A549 (cell line): ENCODE results near the gene LACTB. TPM values are rescaled to one million over a fixed set of nuclear protein-coding genes. Genes with fewer than 3 reads are reported as not detected.
A peak's percentile ranks its signal among the peaks of the same experiment; 100 is the strongest.

Experiments
- ATAC-seq, 2 experiments: fragments of 200-7000 bp in 1 of 2; fragments of >200 bp in 1 of 2; cut with Nextera tagmentation in 1 of 2; cut with Tn5 transposase in 1 of 2; 3 replicates each; pipeline versions ENCODE4 v1.8.0 to v1.9.1; 2018 to 2020; ENCODE audit warnings: mild to moderate bottlenecking in 1 of 2, moderate library complexity in 1 of 2
- CTCF ChIA-PET: fragments of 300-600 bp; sonication (Branson Sonifier 250); formaldehyde crosslinking; extraction: SDS; loops from one replicate; lab custom pipeline; 2021; ENCODE audit warnings: antibody characterized with exemption, inconsistent platforms; lab: Yijun Ruan, JAX
- POLR2A ChIA-PET: fragments of 350-600 bp; formaldehyde crosslinking; extraction: SDS; loops from one replicate; lab custom pipeline; 2021; ENCODE audit warnings: antibody characterized with exemption, inconsistent platforms; lab: Yijun Ruan, JAX
- DNase-seq, 2 experiments: peaks; one replicate each; pipeline versions ENCODE4 v3.0.0 to v3.0.0-alpha.2; 2011 to 2016; ENCODE audit warnings: low read depth in 1 of 2, low spot score in 1 of 2
- FAIRE-seq: peaks from 2 replicates; lab custom pipeline; 2011; peaks lifted over from hg19 to GRCh38; lab: Jason Lieb, UNC
- H3K27ac ChIP-seq, 2 experiments: fragments of >200 bp; sonication (Bioruptor Twin); formaldehyde crosslinking; 3 replicates each; pipeline ENCODE4 v1.5.1; 2016 to 2017
- H3K4me1 ChIP-seq: fragments of >200 bp; sonication (Bioruptor Twin); formaldehyde crosslinking; 3 replicates; pipeline ENCODE4 v1.6.1; 2016
- H3K4me2 ChIP-seq: fragments of >200 bp; sonication (Bioruptor Twin); formaldehyde crosslinking; 3 replicates; pipeline ENCODE4 v1.6.1; 2016
- H3K4me3 ChIP-seq: fragments of >200 bp; sonication (Bioruptor Twin); formaldehyde crosslinking; 3 replicates; pipeline ENCODE4 v1.5.1; 2016
- H3K9me3 ChIP-seq: fragments of >200 bp; sonication (Bioruptor Twin); formaldehyde crosslinking; 3 replicates; pipeline ENCODE4 v1.6.1; 2016
- CBX8 ChIP-seq: fragments of 200-600 bp; sonication (generic); IDR thresholded peaks from 2 replicates; pipeline ENCODE4 v1.6.1; 2016
- CHD2 ChIP-seq: fragments of 150-350 bp; IDR thresholded peaks from 2 replicates; pipeline ENCODE4 v1.6.1; 2014; ENCODE audit warnings: low read length; ENCODE audit not compliant: partially characterized antibody
- CHD4 ChIP-seq: fragments of 200-600 bp; sonication (generic); IDR thresholded peaks from 2 replicates; pipeline ENCODE4 v1.6.1; 2016; ENCODE audit warnings: antibody characterized with exemption, mild to moderate bottlenecking, borderline replicate concordance
- EP300 ChIP-seq, 2 experiments: fragments of >200 bp; sonication (Bioruptor Twin); formaldehyde crosslinking; IDR thresholded peaks; 2 replicates in 1 of 2; 3 replicates in 1 of 2; pipeline ENCODE4 v1.6.1; 2016 to 2017
- ESRRA ChIP-seq: fragments of 150-350 bp; IDR thresholded peaks from 2 replicates; pipeline ENCODE4 v1.6.1; 2014; ENCODE audit warnings: mild to moderate bottlenecking, low read length, borderline replicate concordance
- FOSL2 ChIP-seq, 2 experiments: fragments of 450-650 bp in 1 of 2; fragments of >200 bp in 1 of 2; sonication (Bioruptor Twin) in 1 of 2; formaldehyde crosslinking; IDR thresholded peaks; 2 replicates each; pipeline versions ENCODE4 v1.5.0 to v1.6.1; 2016 to 2020; ENCODE audit warnings: mild to moderate bottlenecking in 1 of 2, moderate library complexity in 1 of 2
- HOXA7 ChIP-seq: fragments of 250-450 bp; sonication (Bioruptor Pico); IDR thresholded peaks from 2 replicates; pipeline ENCODE4 v1.5.0; 2020; ENCODE audit warnings: mild to moderate bottlenecking, moderate library complexity
- JUNB ChIP-seq: fragments of >200 bp; sonication (Bioruptor Twin); formaldehyde crosslinking; IDR thresholded peaks from 2 replicates; pipeline ENCODE4 v1.6.1; 2016
- KDM1A ChIP-seq: fragments of 200-600 bp; sonication (generic); IDR thresholded peaks from 2 replicates; pipeline ENCODE4 v1.6.1; 2016; ENCODE audit warnings: low read depth, mild to moderate bottlenecking
- KDM5A ChIP-seq: fragments of 200-600 bp; sonication (generic); IDR thresholded peaks from 2 replicates; pipeline ENCODE4 v1.6.1; 2016; ENCODE audit warnings: antibody characterized with exemption, mild to moderate bottlenecking
- MAFK ChIP-seq: fragments of 450-650 bp; IDR thresholded peaks from 2 replicates; pipeline ENCODE4 v1.6.1; 2014; ENCODE audit not compliant: partially characterized antibody
- MAZ ChIP-seq: fragments of 150-350 bp; IDR thresholded peaks from 2 replicates; pipeline ENCODE4 v1.6.1; 2014; ENCODE audit warnings: antibody characterized with exemption, low read depth, low read length, borderline replicate concordance
- RARB ChIP-seq: fragments of 250-450 bp; sonication (Bioruptor Pico); IDR thresholded peaks from 2 replicates; pipeline ENCODE4 v1.8.0; 2021; ENCODE audit warnings: mild to moderate bottlenecking, moderate library complexity
- RNF2 ChIP-seq: fragments of 200-600 bp; sonication (generic); IDR thresholded peaks from 2 replicates; pipeline ENCODE4 v1.6.1; 2016; ENCODE audit warnings: low read depth, mild to moderate bottlenecking, antibody characterized with exemption, moderate library complexity, borderline replicate concordance
- WGBS: methylation state at CpG from one replicate; pipeline ENCODE4 v1.1.6; 2017; ENCODE audit errors: missing lambda C conversion rate; 5-methylcytosine and 5-hydroxymethylcytosine counted together
- polyA plus RNA-seq, 4 experiments: library from polyadenylated mRNA; depleted of rRNA in 3 of 4; stranded (reverse); fragments of >200 nt; fragmentation: RNase III in 1 of 4; extraction: RNeasy Plus Mini Kit Qiagen cat#74134 plus additional on column Dnase treatment in 1 of 4; gene quantifications; 2 replicates in 3 of 4; 3 replicates in 1 of 4; pipeline ENCODE4 v1.2.3, GENCODE V29; 2011 to 2017
- TF ChIP-seq, protein P1 (sequence below): fragments of >200 bp; sonication (Bioruptor Twin); formaldehyde crosslinking; IDR thresholded peaks from 3 replicates; pipeline ENCODE4 v1.6.1; 2016
- TF ChIP-seq, protein P2 (sequence below): fragments of >200 bp; sonication (Bioruptor Twin); formaldehyde crosslinking; IDR thresholded peaks from 3 replicates; pipeline ENCODE4 v1.5.1; 2016
- TF ChIP-seq, protein P3 (sequence below): fragments of 200-600 bp; sonication (generic); IDR thresholded peaks from 2 replicates; pipeline ENCODE4 v1.6.1; 2016; ENCODE audit warnings: antibody characterized with exemption, mild to moderate bottlenecking, moderate library complexity

LACTB gene
- polyA plus RNA-seq, 2 of the 4 experiments (the other 2 are of a cell fraction) = 56.5 to 59.6 TPM

DNA sequence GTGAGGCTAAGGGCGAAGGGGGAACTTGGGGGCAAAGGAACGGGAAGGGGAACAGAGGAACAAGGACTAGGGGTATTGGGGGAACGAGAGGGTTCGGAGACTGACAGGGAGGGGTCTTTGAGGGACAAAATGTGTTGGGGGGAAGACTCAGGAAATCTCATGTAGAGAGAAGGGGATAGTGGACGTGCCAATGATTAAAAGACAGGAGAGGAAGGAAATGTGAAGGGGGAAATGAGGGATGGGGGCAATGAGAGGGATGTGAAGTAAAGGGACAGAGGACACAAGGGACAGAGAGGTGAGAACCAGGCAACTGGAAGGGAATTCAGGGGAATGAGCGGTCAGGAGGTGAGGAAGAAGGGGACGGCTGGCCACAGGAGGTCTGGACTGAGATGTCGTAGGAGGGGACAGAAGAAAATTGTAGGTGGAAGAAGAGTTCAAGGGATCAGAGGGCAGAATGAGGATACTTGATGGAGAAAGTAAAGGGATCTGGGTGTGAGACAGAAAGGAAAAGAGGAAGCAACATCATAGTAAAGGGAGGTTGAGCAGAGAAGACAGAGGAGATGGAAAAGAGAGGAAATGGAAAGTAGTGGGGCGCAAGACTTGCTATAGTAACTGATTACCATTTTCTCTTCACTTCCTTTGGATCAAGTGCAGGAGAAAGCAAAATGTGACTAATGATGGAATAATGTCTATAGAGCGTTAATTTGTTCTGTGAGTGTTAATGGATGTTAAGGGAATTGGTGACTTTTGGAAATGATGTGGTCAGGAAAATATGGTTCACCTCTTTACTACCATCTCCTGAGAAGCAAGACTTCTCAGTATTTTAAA, 68.5 kb downstream of the LACTB start (continued):
- TF ChIP-seq MAFK (no peak), CHD4 (no peak), MAZ (no peak), EP300 (IDR thresholded peaks at IDR 0.05) (no peak), RNF2 (no peak), FOSL2 (IDR thresholded peaks at IDR 0.05) (no peak), FOSL2 (CRISPR knock-in tag; IDR thresholded peaks at IDR 0.05) (no peak), JUNB (no peak), RARB (CRISPR knock-in tag) (no peak), CHD2 (no peak), ESRRA (no peak)
- TF ChIP-seq, protein P1, sequence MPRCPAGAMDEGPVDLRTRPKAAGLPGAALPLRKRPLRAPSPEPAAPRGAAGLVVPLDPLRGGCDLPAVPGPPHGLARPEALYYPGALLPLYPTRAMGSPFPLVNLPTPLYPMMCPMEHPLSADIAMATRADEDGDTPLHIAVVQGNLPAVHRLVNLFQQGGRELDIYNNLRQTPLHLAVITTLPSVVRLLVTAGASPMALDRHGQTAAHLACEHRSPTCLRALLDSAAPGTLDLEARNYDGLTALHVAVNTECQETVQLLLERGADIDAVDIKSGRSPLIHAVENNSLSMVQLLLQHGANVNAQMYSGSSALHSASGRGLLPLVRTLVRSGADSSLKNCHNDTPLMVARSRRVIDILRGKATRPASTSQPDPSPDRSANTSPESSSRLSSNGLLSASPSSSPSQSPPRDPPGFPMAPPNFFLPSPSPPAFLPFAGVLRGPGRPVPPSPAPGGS = no peak

DNA sequence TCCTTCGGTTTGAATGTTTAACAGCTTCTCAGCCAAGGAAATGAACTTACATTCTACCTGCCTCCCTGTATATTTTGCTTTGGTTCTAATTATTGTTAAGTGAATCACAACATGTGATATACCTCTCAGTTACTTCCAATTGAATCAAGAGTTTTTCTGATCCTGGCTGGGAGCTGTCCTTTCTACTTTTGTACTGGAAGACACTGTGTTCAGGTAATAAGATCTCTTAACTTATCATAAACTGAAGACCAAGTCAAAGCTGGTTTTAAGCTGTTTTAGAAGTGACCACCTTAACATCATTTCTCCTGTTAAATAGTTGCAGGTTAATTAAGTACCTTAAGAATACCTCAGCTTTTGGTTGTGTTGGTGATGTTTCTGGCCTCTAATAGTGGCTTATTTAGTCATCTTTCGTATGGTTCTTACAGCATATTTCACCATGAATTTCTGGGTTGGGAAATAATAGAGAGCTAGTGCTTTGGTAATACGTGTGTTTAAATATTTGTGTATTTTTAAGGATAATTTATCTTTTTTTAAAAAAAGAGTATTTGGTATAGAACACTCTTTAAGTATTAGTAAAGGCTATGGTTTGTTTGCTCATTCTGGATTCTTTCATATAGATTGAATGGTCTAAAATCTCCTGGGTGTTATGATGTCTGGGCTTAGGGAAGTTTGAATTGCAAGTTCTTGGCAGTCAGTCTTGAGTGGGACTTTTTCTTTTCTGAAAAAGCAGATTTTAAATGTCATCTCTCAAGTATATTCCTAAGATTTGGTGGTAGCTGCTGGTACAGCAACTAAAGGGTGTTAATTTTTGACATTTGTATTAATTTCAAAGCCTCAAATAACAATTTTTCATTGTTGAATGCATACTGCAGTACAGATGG, 69.3 kb downstream of the LACTB start:
- Histone ChIP-seq H3K4me3 (peak overlapping the region; percentile 68; the same call in 2 of the 3 replicates), H3K27ac (no peak overlapping the region), H3K4me2 (peak overlapping the region; percentile 83), H3K9me3 (no peaks in the 10 kb centered on the region), H3K4me1 (peaks cover 34% of the 10 kb centered on the region)
- no peak for DNase-seq
- ATAC-seq = no peak
- no peak for FAIRE-seq
- 78% methylated on average over 3 of the region's 3 CpGs for WGBS
- ChIA-PET POLR2A (interaction anchor here (0.9 to 1.6 kb wide), 2 partner anchors 33 to 86 kb away, joined by 3 to 5 read pairs; partner anchors contain the start of genes APH1B and RPS27L), CTCF (interaction anchor here (0.8 to 4.4 kb wide), 6 partner anchors 11 to 264 kb away, joined by 3 to 16 read pairs (median 4); no protein-coding TSS in a partner anchor)
- TF ChIP-seq CBX8 (no peak), HOXA7 (CRISPR knock-in tag) (no peak), KDM5A (no peak), KDM1A (no peak)
- TF ChIP-seq, protein P1 = no peak
- TF ChIP-seq, protein P2, sequence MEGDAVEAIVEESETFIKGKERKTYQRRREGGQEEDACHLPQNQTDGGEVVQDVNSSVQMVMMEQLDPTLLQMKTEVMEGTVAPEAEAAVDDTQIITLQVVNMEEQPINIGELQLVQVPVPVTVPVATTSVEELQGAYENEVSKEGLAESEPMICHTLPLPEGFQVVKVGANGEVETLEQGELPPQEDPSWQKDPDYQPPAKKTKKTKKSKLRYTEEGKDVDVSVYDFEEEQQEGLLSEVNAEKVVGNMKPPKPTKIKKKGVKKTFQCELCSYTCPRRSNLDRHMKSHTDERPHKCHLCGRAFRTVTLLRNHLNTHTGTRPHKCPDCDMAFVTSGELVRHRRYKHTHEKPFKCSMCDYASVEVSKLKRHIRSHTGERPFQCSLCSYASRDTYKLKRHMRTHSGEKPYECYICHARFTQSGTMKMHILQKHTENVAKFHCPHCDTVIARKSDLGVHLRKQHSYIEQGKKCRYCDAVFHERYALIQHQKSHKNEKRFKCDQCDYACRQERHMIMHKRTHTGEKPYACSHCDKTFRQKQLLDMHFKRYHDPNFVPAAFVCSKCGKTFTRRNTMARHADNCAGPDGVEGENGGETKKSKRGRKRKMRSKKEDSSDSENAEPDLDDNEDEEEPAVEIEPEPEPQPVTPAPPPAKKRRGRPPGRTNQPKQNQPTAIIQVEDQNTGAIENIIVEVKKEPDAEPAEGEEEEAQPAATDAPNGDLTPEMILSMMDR = no peak
- TF ChIP-seq, protein P3, sequence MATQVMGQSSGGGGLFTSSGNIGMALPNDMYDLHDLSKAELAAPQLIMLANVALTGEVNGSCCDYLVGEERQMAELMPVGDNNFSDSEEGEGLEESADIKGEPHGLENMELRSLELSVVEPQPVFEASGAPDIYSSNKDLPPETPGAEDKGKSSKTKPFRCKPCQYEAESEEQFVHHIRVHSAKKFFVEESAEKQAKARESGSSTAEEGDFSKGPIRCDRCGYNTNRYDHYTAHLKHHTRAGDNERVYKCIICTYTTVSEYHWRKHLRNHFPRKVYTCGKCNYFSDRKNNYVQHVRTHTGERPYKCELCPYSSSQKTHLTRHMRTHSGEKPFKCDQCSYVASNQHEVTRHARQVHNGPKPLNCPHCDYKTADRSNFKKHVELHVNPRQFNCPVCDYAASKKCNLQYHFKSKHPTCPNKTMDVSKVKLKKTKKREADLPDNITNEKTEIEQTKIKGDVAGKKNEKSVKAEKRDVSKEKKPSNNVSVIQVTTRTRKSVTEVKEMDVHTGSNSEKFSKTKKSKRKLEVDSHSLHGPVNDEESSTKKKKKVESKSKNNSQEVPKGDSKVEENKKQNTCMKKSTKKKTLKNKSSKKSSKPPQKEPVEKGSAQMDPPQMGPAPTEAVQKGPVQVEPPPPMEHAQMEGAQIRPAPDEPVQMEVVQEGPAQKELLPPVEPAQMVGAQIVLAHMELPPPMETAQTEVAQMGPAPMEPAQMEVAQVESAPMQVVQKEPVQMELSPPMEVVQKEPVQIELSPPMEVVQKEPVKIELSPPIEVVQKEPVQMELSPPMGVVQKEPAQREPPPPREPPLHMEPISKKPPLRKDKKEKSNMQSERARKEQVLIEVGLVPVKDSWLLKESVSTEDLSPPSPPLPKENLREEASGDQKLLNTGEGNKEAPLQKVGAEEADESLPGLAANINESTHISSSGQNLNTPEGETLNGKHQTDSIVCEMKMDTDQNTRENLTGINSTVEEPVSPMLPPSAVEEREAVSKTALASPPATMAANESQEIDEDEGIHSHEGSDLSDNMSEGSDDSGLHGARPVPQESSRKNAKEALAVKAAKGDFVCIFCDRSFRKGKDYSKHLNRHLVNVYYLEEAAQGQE = no peak

Other genes starting within 250 kb of the LACTB start
- 777 and 894 TPM in 2 replicates for gene TPM1, start 79.1 kb upstream of the LACTB start, polyA plus RNA-seq (2011; rRNA removed)
- gene TPM1, start 79.1 kb upstream of the LACTB start, polyA plus RNA-seq (2017; fragmentation: RNase III; extraction: RNeasy Plus Mini Kit Qiagen cat#74134 plus additional on column Dnase treatment) = 954 to 1,229 TPM (median 1,043 TPM) in 3 replicates
- 742 and 748 TPM in 2 replicates for gene RPS27L, start 35.6 kb downstream of the LACTB start, polyA plus RNA-seq (2011; rRNA removed)
- 609 to 664 TPM (median 641 TPM) in 3 replicates for gene RPS27L, start 35.6 kb downstream of the LACTB start, polyA plus RNA-seq (2017; fragmentation: RNase III; extraction: RNeasy Plus Mini Kit Qiagen cat#74134 plus additional on column Dnase treatment)
- 28.8 and 41.4 TPM in 2 replicates for gene RAB8B, start 67.7 kb downstream of the LACTB start, polyA plus RNA-seq (2011; rRNA removed)
- gene RAB8B, start 67.7 kb downstream of the LACTB start, polyA plus RNA-seq (2017; fragmentation: RNase III; extraction: RNeasy Plus Mini Kit Qiagen cat#74134 plus additional on column Dnase treatment) = 19.5 to 22.2 TPM (median 21.5 TPM) in 3 replicates
- gene APH1B, start 155.7 kb downstream of the LACTB start, polyA plus RNA-seq (2011; rRNA removed) = 25.3 and 28.5 TPM in 2 replicates
- 14.0 to 19.8 TPM (median 16.4 TPM) in 3 replicates for gene APH1B, start 155.7 kb downstream of the LACTB start, polyA plus RNA-seq (2017; fragmentation: RNase III; extraction: RNeasy Plus Mini Kit Qiagen cat#74134 plus additional on column Dnase treatment)